DMS53 (cell line): ENCODE results near the gene ATP10A.

Experiments
- DNase-seq: peaks from one replicate; lab custom pipeline; 2025; lab: John Stamatoyannopoulos, UW

Gene ATP10A

DNA sequence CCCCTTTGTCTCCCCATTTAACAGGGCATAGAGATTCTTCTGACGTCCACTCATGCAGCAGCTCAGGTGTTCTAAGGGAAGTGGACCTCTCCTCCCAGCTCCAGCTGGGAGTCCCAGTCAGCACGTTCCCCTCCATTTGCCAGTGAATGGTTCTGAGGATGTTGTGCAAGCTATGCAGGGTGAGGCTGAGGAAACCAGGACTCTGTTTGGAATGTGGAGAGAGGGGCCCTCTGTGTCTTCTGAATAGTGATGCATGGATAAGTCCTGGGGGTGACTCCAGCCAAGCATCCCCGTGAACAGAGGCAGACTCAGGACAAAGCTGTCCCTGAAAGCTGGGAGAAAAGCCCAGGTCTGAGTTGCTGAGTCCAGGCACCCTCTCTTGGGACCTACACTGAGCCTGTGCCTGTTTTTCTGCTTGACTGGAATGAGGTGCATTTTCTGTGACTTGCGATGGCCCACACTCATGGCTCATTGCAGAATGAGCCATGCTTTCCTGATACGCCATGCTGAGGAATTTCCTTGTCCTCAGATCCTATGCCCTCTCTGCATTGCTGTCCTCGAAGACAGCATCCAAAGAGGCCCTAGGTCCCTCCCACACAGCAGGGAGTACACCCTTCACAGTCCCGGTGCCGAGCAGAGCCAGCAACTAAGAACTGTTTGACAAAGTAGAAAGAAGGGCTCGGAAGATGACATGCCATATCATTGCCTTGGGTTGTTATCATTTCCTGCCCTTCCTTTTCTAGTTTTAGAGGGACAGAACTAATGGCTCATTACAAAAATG, 185.2 kb downstream of the ATP10A start:
- DNase-seq: no peak

DNA sequence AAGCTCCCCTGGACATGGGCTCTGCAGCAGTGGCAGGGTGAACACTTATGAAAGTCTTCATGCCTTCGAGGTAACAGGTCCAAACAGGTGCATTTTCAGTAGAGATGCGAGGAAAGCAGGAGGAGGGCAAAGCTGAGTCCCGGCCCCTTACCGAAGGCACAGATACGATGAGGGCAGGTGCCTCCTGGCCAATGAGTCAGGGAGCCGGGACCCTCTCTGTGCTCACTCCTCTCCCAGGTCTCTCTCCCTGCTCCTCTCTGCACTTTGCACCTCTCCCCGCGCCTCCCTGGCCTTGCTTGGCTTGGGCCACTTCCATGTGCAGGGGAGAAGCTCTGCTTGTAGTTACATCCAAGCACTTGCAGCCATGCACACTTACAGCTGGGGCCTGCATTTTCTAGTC, 187.1 kb downstream of the ATP10A start:
- DNase-seq: no peak

DNA sequence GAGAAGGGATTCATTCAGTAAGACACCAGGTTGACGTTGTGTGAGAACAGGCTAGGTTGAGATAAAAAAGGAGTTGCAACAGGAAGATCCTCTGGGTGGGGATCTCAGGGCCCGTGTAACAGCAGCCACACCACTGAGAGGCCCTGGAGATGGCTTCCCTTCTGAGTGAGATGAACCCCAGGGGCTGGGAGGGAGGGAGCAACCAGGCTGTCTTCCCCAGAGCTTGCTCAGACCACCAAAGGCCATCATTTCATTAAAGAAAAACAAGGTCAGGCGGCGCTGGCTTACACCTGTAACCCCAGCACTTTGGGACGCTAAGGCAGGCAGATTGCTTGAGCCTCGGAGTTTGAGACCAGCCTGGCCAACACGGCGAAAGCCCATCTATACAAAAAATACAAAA, 187.7 kb downstream of the ATP10A start:
- DNase-seq: no peak

DNA sequence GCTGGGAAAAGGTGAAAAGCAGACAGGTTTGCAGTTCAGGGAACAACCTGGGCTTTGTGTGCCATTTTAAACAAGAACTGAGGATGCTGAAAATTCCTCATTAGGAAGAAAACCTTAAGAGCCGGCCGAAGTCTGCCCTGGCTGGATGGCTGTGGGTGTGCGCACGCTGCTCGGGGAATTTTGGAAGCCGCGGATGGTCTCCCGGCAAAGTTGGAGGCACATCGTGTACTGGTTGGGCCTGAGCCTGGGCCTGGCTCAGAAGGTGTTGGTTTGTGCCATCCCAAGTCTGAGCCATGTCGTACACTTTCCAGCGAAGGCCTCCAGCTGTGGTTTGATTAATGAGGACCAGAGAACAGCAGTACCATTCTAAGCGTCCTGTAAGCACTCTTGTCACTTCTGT, 188.2 kb downstream of the ATP10A start:
- no peak for DNase-seq

DNA sequence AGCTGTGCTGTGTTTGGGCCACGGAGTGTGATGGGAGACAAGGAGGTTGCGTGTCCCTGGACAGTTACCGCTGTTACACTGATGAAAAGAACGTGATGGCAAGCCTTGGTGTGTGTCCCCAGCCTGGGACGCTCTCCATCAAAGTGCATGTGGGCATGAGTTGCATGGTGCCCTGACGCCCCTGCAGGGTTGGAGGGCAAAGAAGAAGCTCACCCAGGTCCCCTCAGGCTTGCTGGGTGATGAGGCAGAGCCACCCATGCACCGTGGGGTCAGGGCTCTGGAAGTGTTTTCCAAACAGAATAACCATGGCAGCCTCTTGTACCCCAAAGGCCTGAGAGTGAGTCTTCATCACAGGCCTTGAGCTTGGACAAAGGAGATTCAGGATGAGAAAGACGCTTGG, 189.2 kb downstream of the ATP10A start:
- no peak for DNase-seq

- DNase-seq: no peak
Observed at GRCh38 chr15:25673351-25673750, 189.8 kb downstream of the ATP10A start.

- no peak for DNase-seq
Observed at GRCh38 chr15:25671132-25671531, 192.0 kb downstream of the ATP10A start.

DNA sequence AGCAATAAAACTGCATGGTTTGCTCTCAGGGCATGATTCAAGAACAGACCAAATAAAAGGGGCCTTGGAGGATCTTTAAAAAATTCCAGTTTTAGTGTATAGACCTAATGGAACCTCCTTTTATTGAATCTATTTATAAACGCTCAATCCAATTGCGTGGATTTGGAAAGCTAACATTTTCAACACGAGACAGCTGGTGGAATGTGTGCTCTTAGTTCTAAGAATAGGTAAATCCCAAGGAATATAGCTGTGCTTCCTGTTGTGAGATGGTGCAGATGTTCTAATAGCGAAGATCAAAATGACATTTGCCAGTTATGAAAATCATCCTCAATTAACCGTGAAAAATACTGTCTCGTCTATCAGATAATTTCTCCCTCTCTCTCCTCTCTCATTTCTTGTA, 192.5 kb downstream of the ATP10A start:
- no peak for DNase-seq

- DNase-seq: no peak
Observed at GRCh38 chr15:25670025-25670554, 193.0 kb downstream of the ATP10A start.

- no peak for DNase-seq
Observed at GRCh38 chr15:25668901-25669300, 194.2 kb downstream of the ATP10A start.

DNA sequence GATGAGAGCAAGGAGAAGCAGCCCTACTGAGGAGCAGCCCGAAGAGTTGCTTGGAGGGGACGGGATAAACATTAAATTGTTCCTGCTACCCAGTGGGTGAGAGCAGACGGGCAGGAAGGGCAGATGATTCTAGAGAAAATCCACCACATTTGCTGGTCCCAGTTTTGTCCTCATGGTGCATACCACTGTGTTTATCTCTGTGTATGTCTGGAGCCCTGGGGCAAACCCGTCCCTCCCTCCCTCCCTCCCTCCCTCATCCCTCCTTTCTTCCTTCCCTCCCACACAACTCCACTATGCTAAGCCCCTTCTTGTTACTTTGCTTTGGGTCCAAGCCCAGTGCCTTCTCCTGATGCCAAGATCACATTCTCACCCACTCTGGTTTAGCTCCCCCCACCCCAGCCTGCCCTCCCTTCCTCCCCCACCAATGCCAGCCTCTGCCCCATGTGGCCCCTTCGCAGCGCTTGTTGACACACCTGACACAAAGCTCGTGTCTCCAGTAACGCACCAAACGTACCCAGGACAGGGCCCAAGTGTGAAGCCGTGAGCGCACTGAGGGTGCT, 194.8 kb downstream of the ATP10A start:
- DNase-seq: no peak

- no peak for DNase-seq
Observed at GRCh38 chr15:25667829-25668228, 195.3 kb downstream of the ATP10A start.

DNA sequence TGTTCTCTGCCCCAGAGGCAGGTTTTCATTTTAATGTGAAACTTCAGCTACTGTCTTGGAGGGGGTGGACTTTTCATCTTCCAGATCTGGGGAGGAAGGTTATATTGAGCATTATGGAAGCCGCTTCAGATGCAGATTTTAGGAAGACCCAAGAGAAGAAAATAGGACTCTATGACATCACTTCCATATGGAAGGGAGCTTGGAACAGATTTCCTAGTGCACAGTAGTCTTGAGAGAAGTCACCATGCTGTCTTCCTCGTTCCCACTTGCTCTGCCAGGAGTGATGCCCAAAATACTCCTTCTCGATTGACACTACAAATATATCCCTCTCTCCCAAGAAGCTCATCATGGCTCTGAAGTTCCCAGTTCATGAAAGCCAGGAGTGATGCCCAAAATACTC, 197.2 kb downstream of the ATP10A start:
- no peak for DNase-seq

DNA sequence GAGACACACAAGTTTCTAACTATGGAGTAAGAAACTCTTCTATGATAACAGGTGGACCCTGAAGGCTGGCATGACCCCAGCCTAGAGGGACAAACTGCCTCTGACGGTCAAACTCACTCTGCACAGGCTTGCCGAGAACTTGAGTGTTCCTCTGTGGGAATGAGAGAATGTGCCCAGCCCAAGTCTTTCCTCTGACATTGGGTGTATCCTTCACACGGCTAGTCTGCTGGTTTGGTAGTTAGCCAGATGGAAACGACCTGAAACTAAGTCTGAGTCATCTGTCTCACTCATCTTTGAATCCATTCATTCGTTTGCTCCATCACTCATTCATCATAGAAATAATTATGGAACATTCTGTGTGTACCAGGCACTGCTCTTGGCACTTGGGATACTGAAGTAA, 198.4 kb downstream of the ATP10A start:
- no peak for DNase-seq

DNA sequence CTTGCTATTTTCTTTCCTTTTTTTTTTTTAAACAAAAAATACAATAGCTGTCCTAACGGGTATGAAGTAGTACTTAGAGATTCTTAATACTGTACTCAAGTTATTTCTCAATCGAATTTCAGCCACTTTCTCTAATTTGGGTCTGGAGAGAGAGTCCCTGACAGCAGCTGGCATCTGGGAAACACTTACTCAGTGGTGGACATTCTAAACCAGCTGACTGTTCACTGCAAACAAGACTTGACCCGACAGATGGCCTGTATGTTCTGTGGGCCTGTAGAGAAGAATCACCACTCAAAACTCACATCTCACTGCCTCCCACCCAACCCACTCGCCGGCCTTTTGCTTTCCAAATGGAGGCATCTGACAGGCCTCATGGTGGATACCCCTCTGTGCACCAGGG, 199.6 kb downstream of the ATP10A start:
- DNase-seq: no peak

- no peak for DNase-seq
Observed at GRCh38 chr15:25661898-25662297, 201.2 kb downstream of the ATP10A start.

DNA sequence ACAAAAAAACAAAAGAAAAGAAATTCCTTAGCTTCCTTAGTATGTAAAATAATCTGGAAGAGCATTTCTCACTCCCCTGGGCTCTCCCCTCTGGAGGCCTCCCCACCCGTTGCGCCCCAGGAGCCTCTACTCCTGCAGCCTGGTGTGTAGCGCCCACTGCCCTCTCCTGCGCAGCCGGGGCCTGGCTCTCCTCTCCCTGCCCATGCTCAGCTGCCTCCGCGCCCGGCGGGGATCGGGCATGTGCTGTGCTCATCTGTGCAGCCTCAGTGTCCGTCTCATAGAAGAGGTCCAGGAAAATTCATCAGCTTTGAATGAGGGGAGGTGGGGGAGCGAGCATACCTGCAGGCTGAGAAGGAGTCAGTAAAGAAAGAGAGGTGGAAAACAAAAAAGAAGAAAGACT, 203.9 kb downstream of the ATP10A start:
- DNase-seq: no peak

DNA sequence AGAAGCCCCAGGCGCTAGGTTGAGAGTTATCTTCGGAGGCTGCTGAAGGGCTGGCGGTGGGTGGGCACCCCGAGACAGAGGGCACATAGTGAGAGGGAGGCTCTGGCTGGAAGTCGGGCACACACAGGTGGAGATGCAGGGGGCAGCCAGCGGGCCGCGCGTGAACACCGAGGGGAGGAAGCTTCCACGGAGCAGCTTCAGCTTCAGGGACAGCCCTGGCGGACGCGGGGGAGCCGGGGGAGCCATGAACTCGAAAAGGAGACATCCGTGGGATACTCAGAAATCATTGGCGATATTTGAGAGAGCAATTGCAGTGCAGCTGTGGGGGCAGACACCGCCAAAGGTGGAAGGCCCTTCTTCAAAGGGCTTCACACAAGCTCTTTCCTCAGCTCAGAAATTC, 204.6 kb downstream of the ATP10A start:
- DNase-seq: no peak

- DNase-seq: no peak
Observed at GRCh38 chr15:25655207-25655948, 207.7 kb downstream of the ATP10A start.

DNA sequence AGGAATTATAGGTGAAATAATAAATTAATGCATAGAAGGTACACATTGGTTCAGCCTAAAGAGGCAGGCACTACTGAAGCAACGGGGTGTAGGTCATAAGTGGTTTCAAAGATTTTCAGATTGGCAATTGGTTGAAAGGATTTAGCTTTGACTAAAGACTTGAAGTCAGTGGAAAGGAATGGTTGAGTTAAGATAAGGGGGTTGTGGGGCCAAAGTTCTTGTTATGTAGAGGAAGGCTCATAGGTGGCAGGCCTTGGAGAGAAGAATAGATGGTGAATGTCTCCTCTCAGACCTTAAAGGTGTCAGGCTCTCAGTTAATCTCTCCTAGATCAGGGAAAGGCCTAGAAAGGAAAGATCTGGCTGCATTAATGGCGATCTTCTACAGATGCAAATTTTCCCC, 209.8 kb downstream of the ATP10A start:
- no peak for DNase-seq

- DNase-seq: no peak
Observed at GRCh38 chr15:25652704-25653103, 210.4 kb downstream of the ATP10A start.

GRCh38 chr15:25649390-25649789, 213.7 kb downstream of the ATP10A start:
- DNase-seq: no peak

- no peak for DNase-seq
Observed at GRCh38 chr15:25643120-25643519, 220.0 kb downstream of the ATP10A start.
